CMK (cell line): ENCODE measurements around the gene FHIT.
"Not testable (repeated sequence)": the region's sequence is repeated elsewhere in the genome, so short reads cannot be mapped to it uniquely, and the experiment has no call there.

Experiments used
- DNase-seq: peaks from one replicate; pipeline ENCODE4 v3.0.0-alpha.2; 2010; ENCODE audit warnings: low read depth

The FHIT gene

DNA sequence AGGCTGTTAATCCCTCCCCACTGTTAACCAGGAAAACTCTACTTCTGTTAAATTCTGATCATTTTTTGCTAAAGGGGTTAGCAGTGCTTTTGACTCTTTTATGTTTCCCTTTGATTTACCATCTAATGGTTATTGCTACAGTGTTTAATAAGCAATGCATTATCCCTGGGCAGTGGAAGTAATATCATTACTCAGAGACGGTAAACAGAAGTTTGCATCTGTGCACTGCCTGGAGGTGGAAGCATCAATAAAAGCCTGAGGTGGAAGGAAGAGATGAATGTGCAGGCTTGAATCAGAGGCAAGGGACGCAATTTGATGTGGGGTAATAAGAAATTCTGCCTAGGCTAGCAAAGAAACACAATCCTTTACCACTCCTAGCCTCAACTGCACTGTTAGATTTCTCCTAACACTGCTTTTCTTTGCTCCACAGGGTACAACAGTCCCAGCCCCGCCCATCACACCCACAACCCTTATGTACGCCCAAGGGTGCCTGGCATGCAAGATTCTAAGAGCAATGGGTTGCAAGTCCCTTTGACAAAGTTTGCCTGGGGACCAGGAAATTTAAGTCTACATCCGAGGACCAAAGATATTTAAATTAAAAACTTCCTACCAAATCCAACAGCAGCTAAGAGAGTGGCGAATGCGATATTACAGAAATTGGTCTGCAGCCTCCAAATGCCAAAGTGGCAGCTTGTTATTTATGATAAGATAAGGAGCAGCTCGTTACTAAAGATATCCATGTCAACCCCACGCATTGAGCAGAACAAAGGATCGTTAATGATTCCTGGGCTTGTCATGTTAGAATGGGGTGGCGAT lies 261.4 kb downstream of the FHIT start:
- peak; percentile 11 for DNase-seq

DNA sequence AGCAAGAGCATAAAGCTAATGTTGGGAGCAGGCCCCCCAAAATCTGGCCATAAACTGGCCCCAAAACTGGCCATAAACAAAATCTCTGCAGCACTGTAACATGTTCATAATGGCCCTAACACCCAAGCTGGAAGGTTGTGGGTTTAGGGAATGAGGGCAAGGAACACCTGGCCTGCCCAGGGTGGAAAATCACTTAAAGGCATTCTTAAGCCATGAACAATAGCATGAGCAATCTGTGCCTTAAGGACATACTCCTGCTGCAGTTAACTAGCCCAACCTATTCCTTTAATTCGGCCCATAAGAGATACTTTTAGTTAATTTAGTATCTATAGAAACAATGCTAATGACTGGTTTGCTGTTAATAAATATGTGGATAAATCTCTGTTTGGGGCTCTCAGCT lies 264.1 kb downstream of the FHIT start:
- not testable (repeated sequence) for DNase-seq

DNA sequence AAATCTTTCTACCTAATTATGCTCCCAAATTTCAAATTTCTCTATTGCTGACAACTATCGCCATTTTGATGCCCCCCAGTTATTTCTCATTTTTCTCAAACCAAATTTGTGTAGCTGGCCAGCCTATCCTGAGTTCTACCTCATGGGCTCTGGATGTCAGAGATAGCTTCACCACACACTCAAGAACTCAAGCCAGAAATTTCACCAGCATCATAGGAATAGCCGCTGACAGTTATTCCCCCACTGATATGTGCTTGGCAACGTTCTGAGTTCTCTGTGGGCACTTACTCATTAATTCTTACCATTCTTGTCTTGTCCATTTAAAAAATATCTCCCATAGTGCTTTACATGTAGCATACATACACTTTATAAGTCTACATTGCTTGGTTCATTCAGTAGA lies 264.7 kb downstream of the FHIT start:
- no peak for DNase-seq

DNA sequence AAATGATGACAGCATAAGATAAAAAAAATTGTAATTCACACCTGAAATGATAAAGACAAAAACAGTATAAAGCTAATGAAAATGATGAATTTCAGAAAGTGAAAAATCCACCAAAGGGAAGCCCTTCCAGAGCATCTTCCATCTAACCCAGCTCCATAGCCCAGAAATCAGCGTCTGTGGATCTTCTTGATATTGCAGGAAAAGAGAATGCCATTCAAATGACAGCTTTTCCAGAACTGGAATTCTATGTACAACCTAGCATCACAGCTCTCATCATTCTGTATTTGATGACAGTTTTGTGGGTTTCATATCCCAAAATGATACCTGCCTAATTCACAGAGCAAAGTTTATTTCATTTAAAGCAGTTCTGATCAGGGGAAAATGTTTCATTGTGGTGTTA lies 267.3 kb downstream of the FHIT start:
- no peak for DNase-seq

DNA sequence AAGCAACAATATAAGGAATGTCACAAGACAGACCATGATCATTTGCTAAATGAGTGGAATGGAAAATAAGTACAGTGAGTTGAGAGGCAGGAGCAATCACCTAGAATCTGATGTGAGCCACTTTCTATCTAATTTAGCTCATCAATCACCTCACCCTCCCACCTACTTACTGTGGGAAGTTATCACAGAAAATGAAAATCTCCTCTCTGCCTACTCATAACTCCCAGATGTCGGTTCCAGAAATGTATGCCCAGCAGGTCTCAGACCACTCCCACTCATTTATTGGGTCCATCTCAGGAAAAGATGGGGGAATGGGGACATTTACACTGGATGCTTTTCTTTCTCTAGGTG lies 270.9 kb downstream of the FHIT start:
- DNase-seq, result no peak

DNA sequence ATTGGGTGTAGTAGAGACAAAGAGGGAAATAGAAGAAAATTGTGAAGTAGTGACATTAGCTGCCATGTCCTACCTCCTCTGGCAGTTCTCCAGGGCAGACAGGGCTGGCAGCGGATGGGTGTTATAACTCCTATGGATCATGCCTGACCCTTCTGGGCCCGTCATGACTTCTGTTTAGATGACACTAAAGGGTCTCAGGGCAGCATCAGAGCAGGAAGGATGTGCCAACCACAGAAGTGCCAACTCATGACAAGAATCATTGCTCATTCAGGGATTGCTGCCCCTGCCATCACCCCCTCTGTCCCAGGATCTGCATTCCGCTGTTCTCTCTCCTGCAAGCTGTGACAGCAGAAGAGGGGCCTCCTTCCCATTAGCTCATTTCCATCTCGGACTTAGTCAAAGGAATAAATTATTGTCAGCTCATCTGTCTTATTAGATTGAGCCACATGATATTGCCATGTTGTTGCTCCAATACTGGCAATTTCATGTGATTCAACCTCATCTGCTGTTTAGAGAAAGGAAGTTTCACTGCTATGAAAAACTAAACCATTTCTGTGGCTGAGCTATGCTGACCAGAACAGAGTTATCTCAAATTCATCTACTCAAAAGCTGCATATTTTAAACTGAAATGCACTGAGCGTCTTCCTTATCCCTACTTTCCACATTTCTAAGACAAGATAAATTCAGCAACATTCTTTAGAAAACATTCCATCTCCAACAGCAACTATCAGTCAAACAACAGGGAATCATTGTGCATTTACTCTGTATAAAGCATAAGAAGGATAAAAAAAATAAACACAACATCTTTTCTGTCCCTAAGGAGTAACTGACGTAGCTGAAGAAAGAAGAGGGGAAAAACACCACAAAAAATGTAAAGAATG lies 271.6 kb downstream of the FHIT start:
- peak; percentile 25 for DNase-seq

DNA sequence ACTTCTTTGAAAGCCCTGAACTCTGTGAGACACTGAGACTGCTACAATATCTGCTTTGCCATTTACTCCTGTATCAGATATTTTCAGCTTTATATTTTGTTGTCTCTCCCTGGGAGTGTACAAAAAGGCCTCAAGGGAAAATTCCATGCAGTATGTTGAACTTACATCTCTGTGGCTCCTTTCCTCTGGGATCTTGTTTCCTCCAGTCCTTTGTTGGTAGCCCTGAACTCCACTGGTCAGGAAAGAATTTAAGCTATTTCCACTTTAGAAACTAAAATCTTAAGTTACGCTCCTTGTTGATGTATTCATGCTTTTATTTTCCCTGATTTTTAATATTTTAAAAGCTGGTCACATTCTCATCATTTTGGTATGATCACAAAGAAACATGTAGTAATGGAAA lies 277.9 kb downstream of the FHIT start:
- no peak for DNase-seq

DNA sequence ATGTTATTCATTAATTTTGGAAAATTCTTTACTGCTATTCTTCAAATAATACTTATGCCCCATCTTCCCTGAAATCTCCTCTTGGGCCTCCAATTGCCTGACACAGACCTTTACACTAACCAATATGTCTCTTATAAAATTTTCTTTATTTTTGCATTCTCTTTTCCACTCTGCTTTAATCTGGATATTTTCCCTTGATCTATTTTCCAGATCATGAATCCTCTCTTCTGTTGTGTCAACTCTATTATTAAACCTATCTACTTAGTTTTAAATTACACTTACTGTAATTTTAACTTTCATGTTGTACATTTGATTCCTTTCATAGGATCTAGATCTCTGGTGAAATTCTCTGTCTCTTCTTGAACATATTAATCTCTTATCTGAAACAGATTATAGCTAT lies 278.7 kb downstream of the FHIT start:
- no peak for DNase-seq

DNA sequence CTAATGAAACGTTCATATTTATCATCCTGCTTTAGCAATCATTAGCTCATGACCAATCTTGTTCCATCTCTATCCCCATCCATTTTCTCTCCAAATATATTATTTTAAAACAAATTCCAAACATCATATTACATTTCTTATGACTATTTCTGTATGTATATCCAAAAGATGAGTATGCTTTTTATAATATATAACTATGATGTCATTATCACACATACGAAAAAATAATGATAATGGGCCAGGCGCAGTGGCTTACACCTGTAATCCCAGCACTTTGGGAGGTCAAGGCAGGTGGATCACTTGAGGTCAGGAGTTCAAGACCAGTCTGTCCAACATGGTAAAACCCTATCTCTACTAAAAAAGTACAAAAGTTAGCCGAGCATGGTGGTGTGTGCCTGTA lies 280.4 kb downstream of the FHIT start:
- no peak for DNase-seq

DNA sequence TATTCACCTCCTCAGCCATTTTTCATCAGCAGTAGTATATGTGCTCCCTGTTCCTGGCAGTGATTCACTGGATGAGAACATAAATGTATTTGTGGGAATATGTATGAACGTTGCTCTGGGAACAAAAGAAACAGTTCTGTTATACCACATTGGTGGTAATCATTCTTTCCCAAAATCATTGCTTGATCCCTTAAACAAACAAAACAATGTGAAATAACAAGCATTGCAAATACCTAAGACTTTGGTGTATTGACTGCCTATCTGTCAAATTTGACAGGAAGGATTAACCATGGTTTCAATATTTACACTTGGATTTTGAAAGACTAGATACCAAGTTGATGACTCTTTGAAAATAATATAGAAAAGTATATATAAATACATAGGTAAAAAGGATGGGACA lies 284.1 kb downstream of the FHIT start:
- no peak for DNase-seq

DNA sequence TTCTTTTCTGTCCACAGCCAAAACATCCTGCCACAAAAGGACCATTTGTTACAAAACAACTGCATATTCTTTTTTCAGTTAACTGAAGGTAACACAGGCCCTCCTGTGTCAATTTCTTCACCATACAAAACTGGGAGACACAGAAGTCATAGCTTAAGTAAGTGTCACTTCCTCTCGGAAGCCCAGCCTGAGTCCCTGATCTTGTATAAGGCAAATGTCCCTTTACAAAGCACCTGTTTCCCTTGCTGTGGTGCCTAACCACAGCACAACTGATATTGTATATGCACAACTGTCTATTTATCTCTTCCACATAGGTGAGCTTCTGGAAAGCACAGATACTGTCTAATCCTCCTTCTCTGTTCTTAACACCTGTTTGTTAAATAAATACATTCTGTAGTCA lies 293.7 kb downstream of the FHIT start:
- DNase-seq, result no peak

DNA sequence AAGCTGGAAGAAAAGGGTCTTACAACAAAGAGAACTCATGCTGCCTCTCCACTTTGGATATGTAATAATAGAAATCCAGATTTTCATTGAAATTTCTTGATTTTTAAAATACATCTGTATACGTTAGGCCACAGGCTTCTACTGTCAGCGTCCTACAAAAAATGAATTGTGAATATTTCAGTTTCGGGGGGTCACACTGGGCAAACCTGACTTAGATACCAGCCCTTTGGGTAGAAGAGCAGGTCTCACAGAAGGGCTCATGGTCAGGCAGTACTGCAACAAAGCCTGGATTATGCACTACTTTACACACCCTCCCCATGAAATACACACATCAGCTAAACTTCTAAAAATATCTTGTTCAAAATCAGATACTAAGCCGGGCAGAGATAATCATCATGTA lies 294.5 kb downstream of the FHIT start:
- no peak for DNase-seq

DNA sequence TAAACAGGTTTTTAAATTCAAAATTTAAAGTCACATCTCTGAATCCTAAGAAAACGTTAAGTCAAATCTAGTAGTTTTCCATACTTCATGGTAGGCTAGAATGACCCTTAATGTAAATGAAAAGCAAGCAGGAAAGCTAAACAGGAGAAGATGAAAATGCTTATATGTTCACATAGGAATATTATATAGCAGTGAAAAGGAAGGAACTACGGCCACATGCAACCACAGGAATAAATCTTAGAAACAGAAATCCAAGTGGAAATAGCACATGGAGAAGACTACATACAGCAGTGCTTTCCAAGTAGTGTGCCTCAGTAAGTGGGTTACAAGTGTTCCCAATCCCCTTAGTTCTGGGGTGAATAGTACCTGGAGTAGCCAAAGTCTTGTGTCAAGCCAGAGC lies 296.2 kb downstream of the FHIT start:
- DNase-seq, result no peak

DNA sequence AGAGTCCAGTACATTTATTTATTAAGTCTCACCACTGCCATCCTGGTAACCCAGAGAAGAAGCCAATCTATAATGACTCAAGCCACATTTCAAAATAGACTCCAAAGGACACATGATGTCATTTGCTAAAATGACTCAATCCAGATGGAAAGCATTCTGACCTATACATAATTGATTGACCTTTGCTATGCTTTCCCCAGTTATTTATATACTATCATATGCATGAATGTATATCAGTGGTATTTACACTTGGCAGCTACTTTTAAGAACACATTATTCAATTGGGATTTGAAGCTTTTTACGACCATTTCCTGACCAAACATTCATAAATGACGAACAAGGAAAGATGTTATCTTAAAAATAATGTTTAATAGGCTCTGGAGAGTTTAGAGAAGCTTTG lies 297.2 kb downstream of the FHIT start:
- DNase-seq, result no peak

DNA sequence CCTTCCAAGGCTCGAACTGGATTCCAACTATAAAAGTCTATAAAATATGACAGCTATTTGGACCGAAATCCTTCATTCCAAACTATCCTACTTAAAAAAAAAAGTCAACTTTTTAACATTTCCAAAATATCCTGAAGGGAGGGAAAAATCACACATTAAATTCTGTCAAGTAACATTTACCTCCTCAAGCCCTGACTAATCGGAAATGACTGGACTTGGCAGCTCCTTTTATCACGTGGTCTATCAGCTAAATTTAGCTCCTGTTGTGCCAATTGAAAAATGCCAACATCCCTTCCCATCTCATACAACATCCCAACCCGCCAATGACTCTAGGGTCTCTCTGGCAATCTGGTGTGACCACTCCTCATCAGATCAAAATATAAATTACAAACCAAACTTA lies 297.9 kb downstream of the FHIT start:
- DNase-seq, result no peak

DNA sequence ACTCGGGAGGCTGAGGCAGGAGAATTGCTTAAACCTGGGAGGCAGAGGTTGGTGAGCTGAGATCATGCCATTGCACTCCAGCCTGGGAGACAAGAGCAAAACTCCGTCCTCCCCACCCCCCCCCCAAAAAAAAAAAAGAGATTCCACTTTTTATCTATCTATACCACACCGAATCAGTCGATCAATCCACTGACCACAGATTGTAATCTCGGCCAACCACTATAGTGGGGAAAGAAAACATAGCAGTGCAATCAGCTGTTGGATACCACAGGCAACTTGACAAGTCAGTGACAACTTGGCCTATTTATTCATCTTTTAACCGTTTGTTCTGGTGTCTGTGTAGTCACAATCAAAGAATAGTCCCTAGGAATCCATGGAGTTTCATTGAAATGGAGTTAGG lies 299.2 kb downstream of the FHIT start:
- peak; percentile 18 for DNase-seq

DNA sequence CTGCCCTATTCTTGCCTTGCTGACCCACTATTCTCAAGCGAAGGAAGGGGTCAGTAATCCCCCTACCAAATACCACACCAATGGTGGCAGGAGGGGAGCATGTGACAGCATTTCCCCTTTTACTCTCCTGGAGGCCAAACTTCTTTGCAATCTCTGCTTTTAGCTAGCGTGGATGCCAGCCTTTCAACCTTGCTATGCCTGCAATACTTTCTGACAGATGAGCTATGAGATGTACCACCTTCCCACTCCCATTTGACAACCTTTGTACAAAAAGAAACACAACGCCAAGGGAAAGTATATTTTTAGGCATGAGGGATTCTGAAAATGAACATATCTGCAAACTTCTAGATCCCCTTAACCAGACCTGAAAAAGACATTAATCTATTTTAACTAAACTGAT lies 302.1 kb downstream of the FHIT start:
- DNase-seq, result no peak

DNA sequence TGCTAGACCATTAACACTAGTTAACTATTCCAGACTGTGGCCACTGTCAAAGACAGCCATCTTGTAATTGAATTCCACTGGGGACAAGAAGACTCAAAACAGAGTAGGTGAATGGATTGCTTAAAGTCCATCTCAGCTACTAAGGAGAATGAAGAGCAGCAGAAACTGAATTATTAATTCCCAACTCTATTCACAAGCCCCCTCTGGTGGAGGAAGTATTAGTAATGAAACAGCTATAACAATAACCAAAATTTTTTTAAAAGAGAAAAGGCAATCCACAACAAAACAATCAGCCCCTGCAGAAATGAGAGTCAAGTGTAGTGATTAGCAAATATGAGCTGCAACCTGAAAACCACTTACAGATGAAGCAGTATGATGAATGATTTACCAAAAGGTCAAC lies 302.8 kb downstream of the FHIT start:
- DNase-seq, result no peak

DNA sequence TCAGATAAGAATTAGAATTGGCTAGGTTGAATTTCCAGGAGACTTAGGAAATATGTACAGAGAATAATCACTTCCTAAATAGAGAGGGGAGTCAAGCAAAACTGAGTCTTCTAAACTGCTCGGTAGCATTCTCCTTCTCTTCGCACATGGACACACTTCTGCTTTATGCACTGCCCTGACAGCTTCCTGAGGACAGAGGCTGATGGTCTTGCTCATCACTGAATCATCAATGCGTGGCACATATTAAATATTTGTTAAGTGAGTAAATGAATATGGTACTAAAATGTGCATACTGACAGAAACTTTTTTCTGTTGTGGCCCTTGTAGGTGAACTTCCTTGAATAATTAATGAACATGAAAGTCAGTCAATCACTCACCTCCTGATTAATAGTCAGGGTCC lies 315.5 kb downstream of the FHIT start:
- DNase-seq, result no peak

DNA sequence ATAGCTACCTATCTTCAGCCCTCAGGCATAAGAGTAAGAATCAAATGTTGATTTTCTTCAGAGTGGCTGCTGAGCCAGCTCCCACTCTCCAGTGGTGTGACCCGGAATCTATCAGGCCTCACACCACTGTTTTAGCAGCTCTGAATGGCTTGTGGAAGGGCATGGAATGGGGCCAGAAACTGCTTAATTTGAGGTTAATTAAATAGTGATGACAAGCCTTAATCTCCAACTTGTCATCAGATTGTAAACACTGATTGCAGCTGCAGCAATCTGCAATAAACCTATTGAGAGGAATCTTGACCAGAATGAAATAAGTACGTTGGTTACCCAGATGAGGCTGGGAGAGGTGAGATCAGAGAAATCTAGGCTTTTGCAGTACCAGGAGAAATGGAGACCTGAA lies 317.4 kb downstream of the FHIT start:
- DNase-seq, result no peak

DNA sequence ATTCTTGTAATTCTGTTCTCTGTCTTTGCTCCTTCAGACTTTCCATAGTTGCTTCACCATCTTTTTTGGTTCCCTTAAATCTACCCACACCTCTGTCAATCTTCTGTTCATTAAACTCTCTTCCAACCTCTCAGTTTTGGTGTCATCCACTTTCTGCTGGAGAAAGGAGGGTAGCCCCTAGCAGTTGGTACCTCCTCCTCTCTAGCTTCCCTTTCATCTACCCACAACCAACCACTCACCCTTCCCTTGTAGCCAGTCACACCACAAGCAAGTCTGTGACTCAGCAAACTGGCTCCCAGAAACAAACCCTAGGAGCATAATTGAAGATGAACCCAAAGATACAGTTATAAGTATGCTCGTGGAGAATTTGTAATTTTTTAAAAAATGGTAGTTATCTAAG lies 318.6 kb downstream of the FHIT start:
- peak; percentile 68 for DNase-seq

DNA sequence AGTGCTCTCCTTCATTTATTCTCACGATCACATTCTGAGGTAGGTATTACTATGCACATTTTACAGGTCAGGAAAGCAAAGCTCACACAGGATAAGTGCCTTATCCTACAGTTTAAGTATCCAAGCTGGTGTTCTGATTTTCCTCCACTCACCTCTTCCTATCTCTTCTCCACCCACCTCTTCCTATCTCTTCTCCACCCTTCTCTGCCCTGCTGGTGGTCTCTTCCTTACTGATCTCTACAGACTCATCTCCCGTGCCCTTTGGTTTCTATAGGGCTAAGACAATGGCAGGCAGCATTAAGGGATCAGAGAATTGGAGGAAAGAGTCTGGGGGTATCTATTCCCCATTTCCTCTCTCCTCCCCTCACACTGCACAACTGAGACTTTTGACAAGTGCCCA lies 319.1 kb downstream of the FHIT start:
- no peak for DNase-seq

DNA sequence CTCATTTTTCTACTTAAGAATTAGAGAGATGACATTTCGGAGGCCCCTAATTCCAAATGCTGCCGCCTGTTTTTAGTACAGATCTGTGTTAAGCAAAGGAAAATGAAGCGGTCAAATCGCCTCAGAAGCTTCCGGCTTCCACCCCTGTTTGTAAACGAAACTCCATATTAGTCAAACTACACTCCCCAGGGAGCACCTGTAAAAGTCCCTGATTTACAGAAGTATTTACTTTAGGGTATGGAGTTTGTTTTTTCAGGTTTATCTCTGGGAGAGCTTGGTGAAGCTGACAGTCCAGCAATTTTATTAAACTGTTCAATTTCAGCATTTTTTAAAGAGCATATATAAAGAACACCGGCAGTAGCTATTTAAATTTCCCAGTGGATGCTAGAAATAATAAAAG lies 319.8 kb downstream of the FHIT start:
- DNase-seq, result no peak

DNA sequence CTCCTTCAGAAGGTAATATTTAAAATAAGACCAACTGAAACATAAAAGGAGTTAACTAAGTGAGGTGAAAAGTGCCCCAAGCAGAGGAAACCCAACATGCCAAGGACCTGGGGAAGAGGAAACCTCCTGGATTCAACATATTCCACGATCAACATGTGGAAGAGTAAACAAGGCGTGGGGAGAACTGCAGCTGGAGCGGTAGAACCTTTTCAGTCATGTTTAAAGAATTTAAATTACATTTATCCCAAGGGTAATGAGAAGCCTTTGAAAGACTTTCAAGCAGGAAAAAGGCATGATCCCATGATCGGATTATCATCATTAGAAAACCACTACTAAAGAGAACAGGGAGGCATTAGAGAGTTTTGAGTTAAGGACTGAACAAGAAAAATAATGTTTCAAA lies 330.7 kb downstream of the FHIT start:
- no peak for DNase-seq
